GM12864 (cell line): ENCODE data around the gene HAPLN1.

Experiments used
- DNase-seq: peaks from one replicate; pipeline ENCODE4 v3.0.0-alpha.2; 2011; ENCODE audit warnings: low read depth
- H3K4me3 ChIP-seq: 2 replicates; pipeline ENCODE4 v1.5.1; 2011; ENCODE audit warnings: mild to moderate bottlenecking, low read depth, low read length, control low read depth
- CTCF ChIP-seq: IDR thresholded peaks from 2 replicates; pipeline ENCODE4 v1.5.1; 2011; ENCODE audit warnings: low read depth, mild to moderate bottlenecking, moderate library complexity, low read length, control low read depth, inconsistent platforms; ENCODE audit errors: missing control alignments

The HAPLN1 gene

GRCh38 chr5:83729362-83729761 is 8.7 kb upstream of the HAPLN1 start:
- no peak for TF ChIP-seq CTCF
- no peak for DNase-seq
- H3K4me3 ChIP-seq, result no peak overlapping the region

GRCh38 chr5:83726912-83727311 is 6.3 kb upstream of the HAPLN1 start:
- no peak for DNase-seq
- H3K4me3 ChIP-seq, result no peak overlapping the region
- no peak for TF ChIP-seq CTCF

- no peak for DNase-seq
- no peak for TF ChIP-seq CTCF
Measured at GRCh38 chr5:83724935-83725334, 4.3 kb upstream of the HAPLN1 start.

GRCh38 chr5:83724001-83724400 is 3.3 kb upstream of the HAPLN1 start:
- DNase-seq, result no peak
- TF ChIP-seq CTCF, result no peak
- H3K4me3 ChIP-seq, result no peak overlapping the region

More at GRCh38 chr5:83724935-83725334, 4.3 kb upstream of the HAPLN1 start:
- no peak overlapping the region for H3K4me3 ChIP-seq

- no peak for DNase-seq
- no peak overlapping the region for H3K4me3 ChIP-seq
- TF ChIP-seq CTCF, result no peak
Measured at GRCh38 chr5:83723031-83723430, 2.4 kb upstream of the HAPLN1 start.

- peak overlapping the region; percentile 42 for H3K4me3 ChIP-seq
- DNase-seq, result no peak
- peak; percentile 45 for TF ChIP-seq CTCF
Measured at GRCh38 chr5:83721953-83722901, 1.6 kb upstream of the HAPLN1 start.
